G401 (cell line): Measurements from ENCODE around the gene TMEM220. TPM values are rescaled to one million over a fixed set of nuclear protein-coding genes. Genes with fewer than 3 reads are reported as not detected.
"Not testable (repeated sequence)": the region's sequence is repeated elsewhere in the genome, so short reads cannot be mapped to it uniquely, and the experiment has no call there.

Experiments
- DNase-seq: peaks from one replicate; pipeline ENCODE4 v3.0.0-alpha.2; 2015; ENCODE audit warnings: low spot score
- in situ Hi-C: cut with HindIII; loops from 2 replicates; pipeline ENCODE4 v1.10.0; 2016; ENCODE audit warnings: low sequenced_read_pairs, mixed read lengths
- total RNA-seq: library from RNA; depleted of rRNA; stranded (reverse); fragments of >200 nt; shearing (Covaris generic); gene quantifications from 2 replicates; pipeline ENCODE4 v1.2.3, GENCODE V29; 2014

The TMEM220 gene
- total RNA-seq, 1 experiment from 2014 or later: 2.2 TPM

DNA sequence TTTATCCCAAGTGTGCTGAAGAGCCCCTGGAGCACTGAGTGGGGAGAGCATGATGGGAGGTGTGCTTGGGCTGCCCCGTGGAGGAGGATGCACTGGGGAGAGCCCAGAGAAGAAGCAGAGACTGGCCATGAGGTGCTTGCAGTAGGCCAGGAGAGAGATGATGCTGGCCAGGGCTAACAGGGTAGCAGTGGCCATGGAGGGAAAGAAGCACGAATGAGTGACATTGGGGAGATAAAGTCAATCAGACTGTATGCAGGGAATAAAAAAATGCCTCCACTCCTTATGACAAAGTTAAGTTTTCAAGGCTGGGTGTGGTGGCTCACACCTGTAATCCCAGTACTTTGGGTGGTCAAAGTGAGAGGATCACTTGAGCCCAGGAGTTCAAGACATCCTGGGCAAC is 5.4 kb upstream of the TMEM220 start:
- DNase-seq: no peak
- in situ Hi-C loops: no loop called here

DNA sequence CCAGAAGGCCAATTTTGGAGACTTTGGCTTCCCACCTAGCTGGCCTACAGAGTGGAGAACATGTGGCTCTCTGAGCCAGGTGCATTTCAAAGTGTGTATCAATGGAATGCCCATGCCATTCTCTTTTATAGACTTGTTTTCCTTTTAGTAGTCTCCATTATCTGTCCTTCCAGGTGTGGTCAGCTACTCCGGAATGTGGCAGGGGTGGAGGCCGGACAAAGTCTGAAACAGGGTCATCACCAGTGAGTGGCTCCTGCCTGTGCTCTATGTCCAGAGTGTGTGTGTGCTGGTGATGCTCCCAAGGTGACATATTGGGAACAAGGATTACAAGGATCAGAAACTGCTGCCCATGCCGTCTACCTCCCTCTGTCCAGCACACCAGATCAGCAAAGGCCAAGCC is 3.8 kb upstream of the TMEM220 start:
- no peak for DNase-seq

DNA sequence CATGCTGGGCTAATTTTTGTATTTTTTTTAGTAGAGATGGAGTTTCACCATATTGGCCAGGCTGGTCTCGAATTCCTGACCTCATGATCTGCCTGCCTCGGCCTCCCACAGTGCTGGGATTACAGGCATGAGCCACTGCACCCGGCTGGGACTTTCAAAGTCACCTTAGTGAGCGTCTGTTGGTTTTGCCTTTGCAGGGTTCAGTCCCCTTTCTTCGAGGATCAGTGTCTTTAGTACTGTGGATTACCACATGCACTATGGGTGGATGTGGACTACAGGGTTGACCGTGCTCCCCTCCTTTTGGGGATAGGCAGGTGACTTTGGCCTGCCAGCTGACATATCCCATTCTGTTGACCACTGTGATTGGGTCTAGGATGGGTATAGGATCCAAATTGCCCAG is 2.3 kb upstream of the TMEM220 start:
- in situ Hi-C loops, DNase-seq: not testable (repeated sequence)

More for the DNA sequence above, 3.8 kb upstream of the TMEM220 start:
- in situ Hi-C loops: no loop called here

DNA sequence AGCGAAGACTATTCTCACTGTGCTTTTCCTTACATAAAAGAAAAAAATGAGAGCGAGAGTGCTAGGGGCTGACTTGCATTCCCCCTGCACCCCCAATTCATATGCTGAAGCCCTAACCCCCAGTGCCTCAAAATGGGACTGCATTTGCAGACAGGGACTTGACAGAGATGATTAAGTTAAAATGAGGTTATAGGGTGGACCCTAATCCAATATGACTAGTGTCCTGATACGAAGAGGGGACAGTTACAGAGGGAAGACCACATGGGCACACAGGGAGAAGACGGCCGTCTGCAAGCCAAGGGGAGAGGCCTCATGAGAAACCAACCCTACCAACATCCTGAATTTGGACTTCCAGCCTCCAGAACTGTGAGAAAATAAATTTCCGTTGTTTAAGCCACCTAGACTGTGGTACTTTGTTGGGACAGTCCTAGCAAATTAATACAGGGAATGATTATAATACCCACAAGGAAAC is 1.6 kb upstream of the TMEM220 start:
- in situ Hi-C loops: no loop called here
- no peak for DNase-seq

DNA sequence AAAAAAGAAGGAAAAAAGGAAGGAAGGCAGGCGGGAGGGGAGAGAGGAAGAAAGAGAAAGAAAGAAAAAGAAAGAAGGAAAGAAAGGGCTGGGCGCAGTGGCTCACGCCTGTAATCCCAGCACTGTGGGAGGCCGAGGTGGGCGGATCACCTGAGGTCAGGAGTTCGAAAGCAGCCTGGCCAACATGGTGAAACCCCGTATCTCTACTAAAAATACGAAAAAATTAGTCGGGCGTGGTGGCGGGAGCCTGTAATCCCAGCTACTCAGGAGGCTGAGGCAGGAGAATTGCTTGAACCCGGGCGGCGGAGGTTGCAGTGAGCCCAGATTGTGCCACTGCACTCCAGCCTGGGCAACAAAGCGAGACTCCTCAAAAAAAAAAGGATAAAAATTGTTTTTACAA is 424 bp upstream of the TMEM220 start:
- in situ Hi-C loops, DNase-seq: not testable (repeated sequence)

DNA sequence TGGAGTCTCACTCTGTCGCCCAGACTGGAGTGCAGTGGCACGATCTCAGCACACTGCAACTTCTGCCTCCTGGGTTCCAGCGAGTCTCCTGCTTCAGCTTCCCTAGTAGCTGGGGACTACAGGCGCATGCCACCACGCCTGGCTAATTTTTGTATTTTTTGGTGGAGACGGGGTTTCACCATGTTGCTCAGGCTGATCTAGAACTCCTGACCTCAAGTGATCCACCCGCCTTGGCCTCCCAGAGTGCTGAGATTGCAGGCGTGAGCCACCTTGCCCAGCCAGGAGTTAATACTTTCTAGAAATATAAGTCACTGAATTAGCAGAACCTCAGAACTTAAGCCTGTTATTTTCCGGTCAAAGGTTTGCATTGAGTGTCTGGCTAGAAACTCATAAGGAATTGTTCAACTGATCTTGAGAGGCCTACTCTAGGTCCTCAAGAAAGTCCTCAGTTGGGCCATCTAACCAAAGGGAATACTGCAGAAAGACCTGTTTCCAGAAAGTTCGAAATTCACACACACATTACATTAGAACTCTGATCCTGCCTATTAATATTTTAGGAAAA is 1.4 kb downstream of the TMEM220 start:
- in situ Hi-C loops: no loop called here
- DNase-seq: no peak

DNA sequence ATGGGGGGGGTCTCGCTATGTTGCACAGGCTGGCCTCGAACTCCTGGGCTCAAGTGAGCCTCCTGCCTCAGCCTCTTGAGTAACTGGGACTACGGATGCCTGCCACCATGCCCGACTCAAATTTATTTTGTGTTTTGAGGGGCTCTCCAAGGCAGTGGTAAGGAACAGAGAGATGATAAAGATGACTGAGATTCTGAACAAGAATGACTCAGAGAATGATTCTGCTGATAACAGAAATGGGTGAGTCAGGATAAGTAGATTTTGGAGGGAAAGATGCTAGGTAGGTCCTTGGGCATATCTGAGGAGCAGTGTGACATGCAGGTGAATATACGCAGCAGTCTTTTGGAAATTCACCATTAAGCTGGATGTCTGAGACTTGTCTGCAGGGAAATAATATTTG is 2.6 kb downstream of the TMEM220 start:
- no peak for DNase-seq
- in situ Hi-C loops: no loop called here

DNA sequence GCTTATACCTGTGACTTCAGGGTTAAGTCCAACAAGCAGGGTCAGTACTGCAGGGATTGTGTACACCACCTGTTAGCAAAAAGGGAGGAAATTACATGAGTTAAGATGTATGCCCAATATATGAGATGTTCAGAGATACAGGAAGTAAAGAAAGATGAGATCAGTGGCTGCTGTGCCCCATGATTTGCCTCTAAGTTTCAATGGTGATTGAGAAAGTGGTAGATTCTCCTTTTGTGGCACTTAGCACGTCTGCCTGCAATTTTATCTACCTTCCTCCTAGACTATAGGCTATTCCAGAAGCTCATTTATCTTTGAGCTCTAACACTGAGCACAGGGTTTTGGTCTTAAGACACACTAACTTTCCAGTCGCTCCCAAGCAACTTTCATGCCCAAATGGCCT is 3.6 kb downstream of the TMEM220 start:
- in situ Hi-C loops: no loop called here
- no peak for DNase-seq

DNA sequence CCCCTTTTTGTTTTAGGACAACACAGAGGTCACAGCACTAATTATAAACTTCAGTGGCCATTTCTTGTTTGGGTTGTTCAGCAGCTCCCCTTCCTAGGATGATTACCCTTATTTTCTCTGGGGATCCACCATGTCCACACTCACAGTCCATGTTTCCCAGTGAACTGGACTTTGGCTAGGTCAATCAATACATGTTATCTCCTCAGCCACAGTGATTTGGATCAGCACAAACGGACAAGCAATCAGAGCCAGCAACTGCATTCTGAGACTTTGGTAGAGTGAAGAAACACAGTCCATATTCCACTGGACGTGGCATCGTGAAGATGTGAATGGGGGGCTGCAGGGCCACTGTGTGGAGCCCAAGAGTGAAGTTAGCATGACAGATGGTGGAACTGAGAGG is 4.6 kb downstream of the TMEM220 start:
- DNase-seq: no peak
- in situ Hi-C loops: no loop called here

DNA sequence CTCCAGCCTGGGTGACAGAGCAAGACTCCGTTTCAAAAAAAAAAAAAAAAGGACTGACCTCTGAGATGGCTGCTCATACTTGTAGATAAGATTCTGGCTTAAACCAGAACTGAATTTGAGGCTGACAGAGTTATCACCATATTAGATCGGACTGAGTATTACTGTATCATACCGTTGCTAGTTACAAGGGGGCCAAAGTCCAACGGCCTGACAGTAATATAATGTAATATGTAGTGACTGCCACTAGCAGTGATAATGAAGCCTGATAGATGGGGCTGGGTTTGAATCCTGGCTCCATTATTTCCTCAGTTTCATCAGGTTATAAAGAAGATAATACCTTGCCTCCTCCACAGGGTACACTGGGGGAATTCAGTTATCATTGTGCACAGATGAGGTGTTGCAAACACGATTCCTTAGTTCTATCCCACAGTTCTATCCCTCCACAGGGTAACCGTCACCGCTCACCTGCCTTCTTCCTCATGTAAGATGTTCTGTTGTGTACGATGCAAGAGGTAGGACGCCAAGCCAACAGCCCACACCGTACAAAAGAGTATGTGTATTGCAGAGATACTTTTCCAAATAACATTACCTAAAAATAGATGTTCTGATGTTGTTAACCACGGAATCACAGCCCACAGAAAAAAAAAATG is 5.2 kb downstream of the TMEM220 start:
- in situ Hi-C loops: no loop called here

DNA sequence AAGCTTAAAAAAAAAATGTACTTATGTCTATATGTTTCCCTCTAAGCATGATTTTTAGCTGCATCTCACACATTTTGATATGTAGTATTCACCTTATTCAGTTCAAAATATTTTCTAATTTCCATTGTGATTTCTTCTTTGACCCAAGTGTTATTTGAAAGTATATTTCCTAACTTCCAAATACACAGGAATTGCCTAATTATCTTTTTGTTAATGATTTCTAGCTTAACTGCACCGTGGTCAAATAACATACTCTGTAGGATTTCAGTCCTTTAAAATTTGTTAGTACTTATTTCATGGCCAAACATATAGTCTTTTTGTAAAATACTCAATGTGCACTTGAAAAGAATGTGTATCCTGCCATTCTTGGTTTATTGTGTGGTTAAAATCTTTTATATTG is 11.3 kb downstream of the TMEM220 start:
- in situ Hi-C loops: no loop called here

More for the DNA sequence above, 5.2 kb downstream of the TMEM220 start:
- DNase-seq: no peak

DNA sequence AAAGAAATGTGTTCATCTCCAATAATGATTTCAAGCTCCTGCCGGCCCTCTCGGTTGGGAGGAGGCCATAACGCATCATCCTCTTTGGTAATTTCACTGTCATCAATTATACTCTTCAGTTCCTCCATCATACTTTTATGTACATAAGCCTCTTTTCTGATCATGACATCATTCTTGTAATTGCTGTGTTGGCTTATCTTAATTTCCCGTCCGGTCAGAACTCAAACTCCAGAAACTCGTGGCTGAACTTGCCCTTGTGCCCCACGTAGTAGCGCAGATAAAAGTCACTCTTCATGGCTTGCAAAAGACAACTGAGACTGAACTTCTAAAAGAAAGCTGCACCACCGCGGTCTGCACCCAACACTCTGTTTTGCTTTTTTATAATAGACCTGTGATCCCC is 13.6 kb downstream of the TMEM220 start:
- in situ Hi-C loops: no loop called here
- DNase-seq: no peak

More for the DNA sequence above, 11.3 kb downstream of the TMEM220 start:
- DNase-seq: no peak

DNA sequence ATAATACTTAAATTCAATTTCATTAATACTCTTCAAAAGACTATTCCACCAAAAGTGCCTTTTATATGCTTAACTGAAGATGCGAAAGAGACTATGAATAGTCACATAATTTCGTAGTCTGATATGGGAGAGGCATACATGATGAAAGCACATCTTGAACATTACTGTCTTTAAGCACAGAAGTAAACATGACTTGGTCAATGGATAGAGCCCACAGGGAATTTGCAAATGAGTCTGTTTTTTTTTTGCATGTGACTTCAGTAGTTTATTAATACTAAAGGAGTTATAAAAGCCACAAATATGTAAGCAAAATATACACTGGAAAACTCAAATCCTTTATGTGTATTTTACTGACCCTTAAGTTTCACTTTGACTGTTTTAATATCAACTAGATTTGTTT is 16.5 kb downstream of the TMEM220 start:
- in situ Hi-C loops: no loop called here
- no peak for DNase-seq

DNA sequence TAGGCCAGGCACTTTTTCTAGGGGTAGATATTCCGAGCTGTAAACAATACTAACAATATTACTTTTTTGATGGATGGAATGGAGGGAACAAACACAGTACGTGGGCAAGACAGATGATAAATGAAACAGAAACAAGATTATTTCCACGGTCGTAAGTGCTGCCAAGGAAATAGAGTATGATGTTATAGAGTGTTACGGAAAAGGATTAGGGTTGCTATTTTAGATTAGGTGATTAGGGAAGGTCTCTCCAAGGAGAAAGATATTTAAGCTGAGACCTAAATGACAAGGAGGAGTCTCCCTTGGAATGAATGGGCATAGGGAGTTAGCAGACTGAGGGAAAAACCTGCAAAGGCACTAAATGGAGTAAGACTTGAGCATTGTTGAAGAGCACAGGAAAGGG is 24.1 kb downstream of the TMEM220 start:
- in situ Hi-C loops: no loop called here
- DNase-seq: no peak

DNA sequence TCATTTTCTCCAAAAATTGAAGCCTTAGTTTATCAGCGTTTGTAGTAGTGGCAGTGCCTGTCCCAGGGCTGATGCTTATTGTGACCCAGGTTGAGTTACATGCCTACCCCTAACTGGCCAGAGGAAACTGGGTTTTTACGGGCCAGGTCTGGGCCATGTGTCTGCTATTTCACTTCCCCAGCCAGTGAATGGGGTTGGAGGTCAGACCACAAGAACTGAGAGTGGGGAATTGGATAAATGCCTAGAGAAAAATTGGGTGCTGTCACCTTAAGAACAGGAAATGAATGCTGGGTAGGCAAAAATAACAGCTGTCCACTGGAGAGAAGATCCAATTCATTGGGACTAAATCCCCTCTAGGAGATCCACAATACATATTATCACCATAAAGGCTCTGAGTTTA is 27.2 kb downstream of the TMEM220 start:
- no peak for DNase-seq
- in situ Hi-C loops: no loop called here

DNA sequence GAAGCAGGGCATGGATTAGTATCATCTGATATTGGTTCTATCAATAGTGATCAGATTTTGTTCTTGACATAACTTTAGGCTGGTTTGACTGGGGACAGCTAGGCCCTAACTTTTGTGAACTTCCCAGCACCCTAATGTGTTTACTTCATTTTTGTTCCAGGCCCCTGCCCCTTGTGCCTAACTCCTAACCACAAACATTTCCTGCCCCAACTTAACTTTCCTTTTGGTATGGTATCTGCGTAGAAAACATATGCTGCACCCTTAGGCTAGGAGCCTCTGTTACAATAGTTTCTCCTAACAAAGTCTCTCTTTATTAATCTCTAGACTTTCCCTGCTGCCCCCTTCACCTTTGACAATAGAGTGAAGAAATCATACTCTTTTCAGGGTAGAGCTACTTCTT is 30.0 kb downstream of the TMEM220 start:
- no peak for DNase-seq

DNA sequence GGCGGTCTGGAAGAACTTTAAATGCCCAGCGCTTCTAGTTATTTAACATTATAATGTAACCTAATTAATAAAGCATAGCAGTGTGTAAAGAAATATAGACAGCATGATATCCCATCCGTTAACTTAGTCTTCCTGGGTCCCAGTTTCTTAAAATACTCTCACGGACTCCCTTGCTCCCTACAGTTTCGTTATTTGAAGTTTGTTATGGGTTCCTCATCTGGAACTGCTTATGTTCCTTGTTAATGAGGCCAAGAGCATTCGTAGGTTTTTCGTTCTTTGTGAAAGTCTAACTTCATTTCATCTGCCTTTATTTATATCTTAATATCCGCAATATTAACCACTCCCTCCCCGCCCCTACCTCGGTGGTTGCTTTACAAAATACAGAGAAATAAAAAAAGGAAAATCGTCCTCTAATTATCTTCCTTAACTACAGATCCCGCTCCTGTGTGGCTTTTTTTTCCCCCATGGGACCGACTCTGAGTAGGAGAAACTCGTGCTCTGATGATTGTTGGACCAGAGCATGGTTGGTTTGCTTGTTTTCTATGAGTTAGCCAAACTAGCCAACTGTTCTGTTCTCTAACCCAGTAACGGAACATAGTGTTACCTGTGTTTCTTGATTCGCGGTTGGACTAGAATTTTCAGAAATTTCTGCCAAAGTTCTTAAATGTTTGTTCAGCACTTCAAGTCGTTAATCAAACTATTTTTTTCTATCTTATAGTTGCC is 31.6 kb downstream of the TMEM220 start:
- in situ Hi-C loops: no loop called here
- peak; percentile 9 for DNase-seq

More for the DNA sequence above, 30.0 kb downstream of the TMEM220 start:
- in situ Hi-C loops: no loop called here

DNA sequence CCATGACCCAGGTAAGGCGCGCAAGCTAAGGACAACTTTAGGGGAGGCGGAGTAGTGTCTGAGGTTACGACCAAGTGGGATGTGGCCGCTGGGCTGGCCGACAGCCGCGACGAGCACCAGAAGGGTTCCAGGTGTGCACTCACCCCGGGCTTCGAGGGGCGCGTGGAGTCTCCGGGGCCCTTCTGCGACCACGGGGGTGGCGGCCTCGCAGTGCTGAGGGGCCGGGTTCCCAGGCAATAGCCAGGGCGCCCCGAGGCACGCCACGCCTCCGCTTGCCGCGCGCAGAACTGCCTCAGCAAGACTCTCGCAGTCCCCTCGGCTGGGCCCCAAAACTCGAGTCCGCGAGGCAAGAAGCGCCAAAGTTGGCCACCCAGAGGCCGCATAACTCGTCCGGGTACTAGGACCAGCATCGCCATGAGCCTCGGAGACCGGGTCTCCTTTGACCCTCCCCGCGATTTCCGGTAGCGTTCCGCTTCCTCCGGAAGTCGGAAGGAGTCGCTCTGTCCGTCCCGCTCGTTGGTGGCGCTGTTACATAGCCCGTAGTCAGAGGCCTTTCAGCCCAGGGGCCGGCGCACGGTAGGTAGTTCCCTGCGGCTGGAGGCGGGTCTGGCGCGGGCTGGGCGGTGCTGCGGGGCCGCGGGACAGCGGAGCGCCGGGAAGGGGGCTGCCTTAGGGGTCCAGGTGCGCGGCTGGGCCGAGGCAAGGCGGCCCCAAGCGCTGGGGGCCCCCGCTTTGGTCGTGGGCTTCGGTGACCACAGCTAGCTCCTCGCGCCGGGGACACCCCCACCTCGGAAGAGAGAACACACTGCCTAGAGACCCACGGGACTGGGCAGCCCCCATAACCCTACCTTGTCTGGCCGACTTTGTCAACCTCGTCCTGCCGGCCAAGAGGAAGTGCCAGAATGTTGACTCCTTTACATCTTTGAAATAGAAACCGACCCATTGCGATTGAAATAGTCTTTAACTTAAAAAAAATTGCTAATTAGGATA is 32.4 kb downstream of the TMEM220 start, which contains the start of the genes ADPRM and SCO1:
ADPRM (plus strand) TSS at position 503 of the 990 bp plus-strand sequence. CDS start 7,333 bp downstream, outside the sequence.
SCO1 (minus strand) TSS at position 442 of the 990 bp plus-strand sequence; CDS start at position 416, 26 bp downstream.
- in situ Hi-C loops: no loop called here

DNA sequence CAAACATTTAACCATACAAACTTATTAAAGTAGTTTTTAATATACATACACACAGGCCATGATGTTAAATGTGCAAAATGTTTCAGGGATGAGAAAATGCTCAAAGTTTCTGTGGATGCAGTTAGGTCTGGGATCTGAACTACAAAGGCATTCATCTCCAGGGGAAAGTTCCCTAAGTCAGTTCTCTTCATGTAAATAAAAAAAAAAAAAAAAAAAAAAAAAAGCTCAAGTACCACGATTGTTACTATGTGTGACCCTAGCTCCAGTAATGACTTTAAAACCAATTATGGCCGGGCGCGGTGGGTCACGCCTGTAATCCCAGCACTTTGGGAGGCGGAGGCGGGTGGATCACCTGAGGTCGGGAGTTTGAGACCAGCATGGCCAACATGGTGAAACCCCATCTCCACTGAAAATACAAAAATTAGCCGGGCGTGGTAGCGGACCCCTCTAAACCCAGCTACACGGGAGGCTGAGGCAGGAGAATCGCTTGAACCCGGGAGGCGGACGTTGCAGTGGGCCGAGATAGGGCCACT is 33.9 kb downstream of the TMEM220 start:
- DNase-seq, in situ Hi-C loops: not testable (repeated sequence)

More for the DNA sequence above, 32.4 kb downstream of the TMEM220 start, which contains the start of the genes ADPRM and SCO1:
- DNase-seq: peak; percentile 96
